HG02588 (cell line): ENCODE measurements around the gene ZNF576.
"Not testable (repeated sequence)": the region's sequence is repeated elsewhere in the genome, so short reads cannot be mapped to it uniquely, and the experiment has no call there.

Source experiments
- ATAC-seq: cut with Tn5 transposase; IDR thresholded peaks from one replicate; pipeline ENCODE4 v1.9.1; 2021; ENCODE audit warnings: mild to moderate bottlenecking, moderate library complexity; ENCODE audit not compliant: unreplicated experiment

Gene ZNF576

GRCh38 chr19:43574424-43575155, 21.8 kb upstream of the ZNF576 start:
- no peak for ATAC-seq

GRCh38 chr19:43575156-43575950, 21.0 kb upstream of the ZNF576 start, which contains the start of the genes PINLYP and XRCC1:
TSS of gene PINLYP (plus strand) at chr19:43575801. CDS start at chr19:43577192, 1,391 bp downstream.
TSS of gene XRCC1 (minus strand) at chr19:43575527. CDS start at chr19:43575458, 69 bp downstream.
- peak; percentile 94 for ATAC-seq

GRCh38 chr19:43575955-43576878, 20.2 kb upstream of the ZNF576 start:
- ATAC-seq: no peak

- ATAC-seq: no peak
Measured at GRCh38 chr19:43578787-43579186, 17.6 kb upstream of the ZNF576 start.

- ATAC-seq: no peak
Measured at GRCh38 chr19:43581467-43581866, 14.9 kb upstream of the ZNF576 start.

DNA sequence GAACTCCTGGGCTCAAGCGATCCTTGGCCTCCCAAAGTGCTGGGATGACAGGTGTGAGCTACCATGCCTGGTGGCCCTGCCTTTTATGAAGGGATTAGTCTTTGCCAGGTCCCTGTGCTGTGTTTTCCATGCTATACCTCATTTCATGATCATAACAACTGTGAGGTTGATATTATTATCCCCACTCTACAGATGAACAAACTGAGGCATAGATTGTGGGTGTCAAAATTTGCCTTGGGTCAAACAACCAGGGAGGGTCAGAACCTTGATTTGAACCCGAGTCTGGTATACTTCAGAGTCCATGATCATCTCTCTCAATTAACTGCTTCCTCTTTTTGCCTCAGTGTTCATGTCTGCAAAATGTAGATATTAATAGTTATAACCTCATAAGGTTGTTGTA, 13.9 kb upstream of the ZNF576 start:
- no peak for ATAC-seq

DNA sequence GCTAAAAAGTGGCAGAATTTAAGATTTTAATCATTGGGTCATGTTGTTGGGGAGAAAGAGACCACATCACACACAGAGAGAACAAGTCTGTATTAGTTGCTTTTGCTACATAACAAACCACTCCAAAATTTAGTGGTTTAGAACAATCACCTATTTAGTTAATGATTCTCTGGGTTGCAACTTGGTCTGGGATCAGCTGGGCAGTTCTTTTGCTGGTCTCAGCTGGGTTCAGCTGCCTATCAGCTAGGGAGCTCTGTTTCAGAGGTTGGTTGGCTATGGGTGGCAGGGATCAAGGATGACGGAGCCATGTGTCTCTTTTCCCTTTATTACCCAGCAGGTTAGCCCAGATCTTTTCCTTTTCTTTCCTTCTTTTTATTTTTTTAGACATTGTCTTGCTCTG, 11.9 kb upstream of the ZNF576 start:
- no peak for ATAC-seq

DNA sequence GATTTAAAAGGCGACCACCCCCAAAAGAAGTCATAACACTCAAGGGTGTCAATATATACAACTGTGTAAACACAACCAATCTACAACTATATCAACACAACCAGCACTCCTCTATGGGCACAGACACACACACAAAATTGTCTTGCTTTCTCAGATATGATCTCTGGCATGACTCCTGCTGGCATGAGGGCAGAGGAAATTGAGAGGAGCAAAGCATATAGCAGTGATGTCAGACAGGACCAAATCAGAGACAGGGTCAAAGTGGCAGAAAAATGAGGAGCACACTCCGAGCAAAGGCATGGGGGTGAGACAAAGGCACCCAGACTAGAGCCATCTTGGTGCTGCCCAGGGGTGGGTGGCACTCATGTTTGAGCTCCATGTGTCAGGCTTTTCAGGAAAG, 10.0 kb upstream of the ZNF576 start:
- ATAC-seq: no peak

- not testable (repeated sequence) for ATAC-seq
Measured at GRCh38 chr19:43587029-43587428, 9.4 kb upstream of the ZNF576 start.

DNA sequence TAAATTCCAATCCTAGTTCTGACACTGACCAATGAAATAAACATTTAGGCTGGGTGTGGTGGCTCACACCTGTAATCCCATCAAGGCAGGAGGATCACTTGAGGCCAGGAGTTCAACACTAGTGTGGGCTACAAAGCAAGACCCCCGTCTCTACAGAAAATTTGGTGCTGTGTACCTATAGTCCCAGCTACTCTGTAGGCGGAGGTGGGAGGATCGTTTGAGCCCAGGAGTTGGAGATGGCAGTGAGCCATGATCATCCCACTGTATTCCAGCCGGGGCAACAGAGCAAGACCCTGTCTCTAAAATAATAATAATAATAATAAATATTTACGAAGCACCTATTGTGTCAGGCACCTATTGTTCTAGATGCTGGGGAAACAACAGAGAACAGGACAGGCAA, 7.1 kb upstream of the ZNF576 start:
- ATAC-seq: no peak

- no peak for ATAC-seq
Measured at GRCh38 chr19:43589678-43590077, 6.7 kb upstream of the ZNF576 start.

DNA sequence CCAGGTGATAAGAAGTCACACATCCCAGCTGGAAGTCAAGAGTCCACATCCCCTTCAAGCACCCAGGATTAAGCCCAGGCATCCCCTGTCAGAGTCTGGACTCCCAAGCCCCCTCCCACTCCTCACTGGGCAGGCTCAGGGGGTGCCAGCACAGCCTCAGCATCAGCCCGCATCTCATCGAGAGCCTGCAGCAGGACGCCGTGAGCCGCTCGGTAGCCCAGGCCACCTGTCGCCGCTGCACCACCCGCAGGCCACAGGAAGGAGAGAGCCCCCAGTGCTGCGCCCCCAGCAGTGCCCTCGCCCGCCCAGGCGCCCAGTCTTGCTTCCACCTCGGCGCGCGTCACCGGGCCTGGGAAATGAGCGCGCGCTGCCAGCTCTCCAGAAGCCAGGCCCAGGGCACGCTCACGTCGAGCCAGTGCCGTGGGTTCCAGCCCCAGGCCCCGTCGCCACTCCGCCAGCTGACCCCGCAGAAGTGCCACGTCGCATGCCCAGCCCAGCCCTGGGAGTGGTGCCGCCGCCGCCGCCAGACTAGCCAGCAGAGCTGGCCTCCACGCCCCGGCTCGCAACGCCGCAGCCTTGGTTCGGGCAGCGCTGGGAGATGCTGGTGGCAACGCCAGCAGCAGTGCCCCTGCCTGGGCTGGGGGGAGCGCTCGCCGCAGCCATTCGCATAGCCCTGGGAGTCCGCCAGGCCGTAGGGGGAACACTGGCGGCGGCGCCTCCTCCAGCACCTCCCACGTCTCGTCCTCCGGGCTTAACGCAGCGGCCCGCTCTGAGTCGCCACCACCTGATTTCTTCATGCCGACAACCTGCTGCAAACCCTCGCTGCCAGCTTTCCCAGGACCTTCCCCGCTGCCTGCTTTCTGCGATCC, 4.3 kb upstream of the ZNF576 start:
- ATAC-seq: no peak

DNA sequence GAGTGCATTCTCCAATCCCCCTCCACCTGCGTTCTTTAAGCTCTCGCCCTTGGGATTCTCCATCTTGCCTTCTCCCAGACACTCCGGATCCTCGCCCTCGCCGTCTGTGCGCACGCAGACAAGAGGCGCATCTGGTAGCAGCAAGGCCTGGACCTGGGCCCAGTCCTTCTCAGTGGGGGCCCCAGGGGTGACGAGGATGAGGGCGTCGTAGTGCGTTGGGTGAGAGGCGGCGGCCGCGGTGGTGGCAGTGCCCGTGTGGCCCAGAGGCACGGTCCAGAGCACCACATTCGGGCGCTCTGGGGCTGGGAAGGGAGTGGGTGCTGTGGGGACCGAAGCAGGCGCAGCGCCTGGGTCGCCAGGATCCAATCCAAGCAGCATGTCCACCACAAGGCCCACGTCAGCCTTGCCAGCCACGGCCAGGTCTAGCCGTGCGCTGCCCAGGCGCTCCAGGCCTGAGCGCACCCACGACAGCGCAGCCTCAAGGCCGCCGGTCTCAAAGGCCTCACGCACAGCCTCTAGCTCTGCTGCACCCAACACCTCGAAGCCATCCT, 3.5 kb upstream of the ZNF576 start:
- ATAC-seq: no peak

DNA sequence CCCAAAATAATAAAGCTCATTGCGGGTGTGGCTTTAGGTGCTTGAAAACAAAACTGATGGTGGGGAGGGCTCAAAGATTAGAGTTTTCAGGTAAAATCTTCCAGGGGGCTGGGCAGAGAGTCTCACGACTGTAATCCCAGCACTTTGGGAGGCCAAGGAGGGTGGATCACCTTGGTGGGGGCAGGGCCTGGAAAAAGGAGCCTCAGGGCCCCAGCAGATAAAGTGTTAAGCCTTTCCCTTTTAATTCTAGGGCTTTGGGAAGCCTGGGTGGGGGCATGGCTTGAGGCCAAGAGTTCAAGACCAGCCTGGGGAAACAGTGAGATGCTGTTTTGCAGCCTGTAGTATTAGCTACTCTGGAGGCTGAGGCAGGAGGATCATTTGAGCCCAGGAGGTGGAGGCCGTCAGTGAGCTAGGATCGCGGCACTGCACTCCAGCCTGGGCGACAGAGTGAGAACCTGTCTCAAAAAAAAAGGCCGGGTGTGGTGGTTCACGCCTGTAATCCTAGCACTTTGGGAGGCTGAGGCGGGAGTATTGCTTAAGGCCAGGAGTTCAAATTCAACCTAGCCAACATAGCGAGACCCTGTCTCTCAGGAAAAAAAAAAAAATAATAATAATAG, 2.2 kb upstream of the ZNF576 start:
- ATAC-seq: no peak

GRCh38 chr19:43594710-43595604, 1.4 kb upstream of the ZNF576 start:
- ATAC-seq: no peak

GRCh38 chr19:43595605-43595998, 793 bp upstream of the ZNF576 start:
- ATAC-seq: no peak

DNA sequence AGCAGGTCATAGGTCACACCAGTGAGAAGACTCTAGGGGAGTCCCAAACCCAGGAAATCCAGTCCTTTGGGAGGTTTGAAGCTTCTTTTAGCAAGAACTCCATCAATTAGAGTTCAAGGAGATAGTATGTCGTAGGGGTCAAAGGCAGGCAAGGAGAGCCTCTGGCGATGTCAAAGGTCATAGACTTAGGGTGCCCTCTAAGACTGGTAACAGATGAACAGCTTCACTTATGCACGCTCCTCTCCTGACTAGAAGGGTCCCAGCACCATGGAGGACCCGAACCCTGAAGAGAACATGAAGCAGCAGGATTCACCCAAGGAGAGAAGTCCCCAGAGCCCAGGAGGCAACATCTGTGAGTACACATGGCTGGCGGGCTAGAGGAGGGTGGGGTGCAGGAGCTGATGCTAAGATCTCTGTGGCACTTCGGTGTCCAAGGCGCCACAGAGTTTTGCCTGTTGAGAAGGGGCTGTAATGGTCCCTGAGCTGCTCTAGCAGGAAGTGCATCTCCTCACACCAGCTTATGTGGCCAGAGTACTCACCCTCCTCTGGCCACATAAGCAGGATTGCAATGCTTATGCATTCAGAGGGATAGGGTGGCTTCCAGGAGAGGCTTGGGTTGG, 557 bp downstream of the ZNF576 start:
- no peak for ATAC-seq

DNA sequence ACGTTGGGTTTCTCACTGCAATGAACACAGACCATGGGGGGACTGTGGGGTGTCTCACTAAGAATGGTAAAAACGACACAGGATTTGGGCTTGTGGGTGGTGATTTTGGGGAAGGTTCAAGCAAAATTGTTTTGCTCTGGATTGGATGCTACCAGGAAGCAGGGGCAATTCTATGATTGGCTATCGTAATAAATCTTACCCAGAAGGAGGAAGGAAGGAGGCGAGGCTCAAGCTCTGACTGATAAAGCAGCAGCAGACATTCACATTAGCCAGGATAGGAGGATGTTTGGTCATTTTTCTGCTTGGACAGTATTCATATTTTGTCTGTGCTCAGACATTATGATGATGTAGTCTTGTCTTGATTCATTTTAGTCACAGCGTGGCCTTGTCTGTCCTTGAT, 1.5 kb downstream of the ZNF576 start:
- no peak for ATAC-seq
